ENCODE data around the gene DLG5. TPM values are rescaled to one million over a fixed set of nuclear protein-coding genes. Genes with fewer than 3 reads are reported as not detected.

The DLG5 gene
- total and polyA plus RNA-seq, 2 donors (not counting 1 experiment from before 2014, with no cell fraction given): 0.51 to 0.54 TPM

DNA sequence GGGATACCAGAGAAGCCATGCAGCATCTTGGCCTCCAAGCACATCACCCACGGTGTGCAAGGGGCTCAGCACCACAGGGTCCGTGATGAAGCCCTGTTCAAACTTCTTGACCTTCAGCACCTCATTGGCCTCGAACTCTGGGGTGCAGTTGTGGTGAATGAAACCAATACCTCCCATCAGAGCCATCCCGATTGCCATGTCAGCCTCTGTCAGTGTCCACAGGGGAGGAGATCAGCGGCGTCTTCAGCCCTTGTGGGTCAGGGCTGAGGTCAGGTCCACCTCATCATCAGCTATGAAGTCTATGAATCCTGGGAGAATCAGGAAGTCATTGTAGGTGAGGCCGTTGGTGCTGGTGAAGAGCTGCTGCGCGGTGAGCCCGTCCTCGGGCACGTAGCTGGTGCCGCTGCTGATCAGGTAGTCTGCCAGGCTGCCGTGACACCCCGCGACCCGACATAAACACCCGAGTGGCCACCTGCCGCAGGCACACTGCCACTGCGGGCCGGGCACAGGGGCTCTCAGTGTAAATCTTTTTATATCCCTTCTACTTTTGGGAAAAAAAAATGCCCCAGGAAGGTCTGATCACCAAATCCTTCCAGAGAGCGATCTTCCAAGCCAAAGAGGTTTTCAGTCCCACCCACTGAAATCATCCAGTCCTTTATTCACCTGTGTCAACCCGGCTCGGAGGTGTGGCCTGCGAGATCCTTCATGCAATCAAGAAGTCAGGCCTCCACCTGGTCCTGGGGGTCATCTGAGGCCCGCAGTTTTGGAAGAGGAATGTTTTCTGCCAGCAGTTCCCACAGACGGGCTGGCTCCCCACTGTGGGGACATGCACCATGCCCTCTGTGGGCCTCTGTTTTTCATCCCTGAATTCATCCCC, 144.9 kb downstream of the DLG5 start:
- intact Hi-C loops (cut with micrococcal nuclease): no loop called here
- TF ChIP-seq, protein P1, sequence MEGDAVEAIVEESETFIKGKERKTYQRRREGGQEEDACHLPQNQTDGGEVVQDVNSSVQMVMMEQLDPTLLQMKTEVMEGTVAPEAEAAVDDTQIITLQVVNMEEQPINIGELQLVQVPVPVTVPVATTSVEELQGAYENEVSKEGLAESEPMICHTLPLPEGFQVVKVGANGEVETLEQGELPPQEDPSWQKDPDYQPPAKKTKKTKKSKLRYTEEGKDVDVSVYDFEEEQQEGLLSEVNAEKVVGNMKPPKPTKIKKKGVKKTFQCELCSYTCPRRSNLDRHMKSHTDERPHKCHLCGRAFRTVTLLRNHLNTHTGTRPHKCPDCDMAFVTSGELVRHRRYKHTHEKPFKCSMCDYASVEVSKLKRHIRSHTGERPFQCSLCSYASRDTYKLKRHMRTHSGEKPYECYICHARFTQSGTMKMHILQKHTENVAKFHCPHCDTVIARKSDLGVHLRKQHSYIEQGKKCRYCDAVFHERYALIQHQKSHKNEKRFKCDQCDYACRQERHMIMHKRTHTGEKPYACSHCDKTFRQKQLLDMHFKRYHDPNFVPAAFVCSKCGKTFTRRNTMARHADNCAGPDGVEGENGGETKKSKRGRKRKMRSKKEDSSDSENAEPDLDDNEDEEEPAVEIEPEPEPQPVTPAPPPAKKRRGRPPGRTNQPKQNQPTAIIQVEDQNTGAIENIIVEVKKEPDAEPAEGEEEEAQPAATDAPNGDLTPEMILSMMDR (IDR thresholded peaks at IDR 0.05): no peak
- no peak for TF ChIP-seq EZH2 (IDR thresholded peaks at IDR 0.05; ENCODE audit: borderline replicate concordance, insufficient read depth, low read depth, low read length, poor library complexity, severe bottlenecking)
- no peaks in the 10 kb centered on the region for H3K27me3 ChIP-seq (replicated peaks in 1 of 4; ENCODE audit: control extremely low read depth in 1 of 4, control insufficient read depth in 3 of 4, insufficient read depth in 4 of 4, low read length in 3 of 4)
- no peaks in the 10 kb centered on the region for H3K4me1 Mint-ChIP-seq
- ATAC-seq (ENCODE audit: low read depth) (no peak), DNase-seq (no peak)
- H3K27me3 Mint-ChIP-seq: no peaks in the 10 kb centered on the region
- POLR2A ChIA-PET: no interaction called here
- peaks cover 4% of the 10 kb centered on the region for H3K9me3 Mint-ChIP-seq (ENCODE audit: insufficient read depth)
- no peak overlapping the region for H2AFZ ChIP-seq (ENCODE audit: insufficient read depth, low read depth, low read length, poor library complexity, severe bottlenecking)
- no peaks in the 10 kb centered on the region for H3K36me3 ChIP-seq (replicated peaks in 1 of 2; ENCODE audit: control extremely low read depth in 1 of 2, control insufficient read depth in 1 of 2, extremely low read depth in 1 of 2, insufficient read depth in 2 of 2, low read length in 1 of 2)
- no peaks in the 10 kb centered on the region for H4K20me1 ChIP-seq (ENCODE audit: control insufficient read depth, insufficient read depth, low read length, poor library complexity, severe bottlenecking)
- CTCF ChIA-PET: no interaction called here
- no peak overlapping the region for H3K4me3 ChIP-seq (ENCODE audit: control extremely low read depth in 1 of 5, extremely low read depth in 1 of 5, insufficient read depth in 1 of 5, low read depth in 2 of 5, low read length in 4 of 5)
- 93% methylated on average over 24 of the region's 27 CpGs for WGBS (ENCODE audit: insufficient coverage)
- H3K79me2 ChIP-seq (ENCODE audit: control insufficient read depth, insufficient read depth, low read length): no peaks in the 10 kb centered on the region
- H3K27ac ChIP-seq (ENCODE audit: low read length in 2 of 2): no peak overlapping the region
- peaks cover 0 to 10% (median 3%) of the 10 kb centered on the region in 3 donors for H3K9me3 ChIP-seq (ENCODE audit: control extremely low read depth in 1 of 3, control insufficient read depth in 2 of 3, insufficient read depth in 1 of 3, low read length in 2 of 3)
- no peaks in the 10 kb centered on the region for H3K4me1 ChIP-seq (ENCODE audit: control insufficient read depth in 2 of 2, insufficient read depth in 2 of 2, low read length in 2 of 2)
- H3K4me3 Mint-ChIP-seq: no peak overlapping the region
- H3K27ac Mint-ChIP-seq: no peak overlapping the region
- no peak overlapping the region for H3K4me2 ChIP-seq (replicated peaks; ENCODE audit: low read depth, low read length, poor library complexity, severe bottlenecking)
- H3K9ac ChIP-seq (ENCODE audit: low read length): no peak overlapping the region

DNA sequence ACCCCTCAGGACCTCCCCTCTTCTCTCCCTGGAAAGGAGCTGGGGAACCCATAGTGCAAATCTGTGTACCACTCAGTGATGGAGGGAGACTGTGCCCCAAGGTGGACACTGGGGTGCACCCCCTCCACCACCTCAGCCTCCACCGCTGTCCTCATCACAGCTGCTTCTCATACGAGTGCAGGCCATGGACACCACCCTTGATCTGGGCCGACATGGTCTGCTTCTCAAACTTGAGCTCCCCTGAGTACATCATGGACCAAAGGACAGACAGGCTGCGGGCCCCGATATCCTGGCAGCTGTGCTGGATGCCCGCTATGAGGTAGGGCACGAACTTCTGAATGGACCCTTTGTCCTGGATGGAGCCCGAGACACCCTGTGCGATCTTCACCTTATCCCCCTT, 146.4 kb downstream of the DLG5 start:
- H3K9me3 ChIP-seq (ENCODE audit: control extremely low read depth in 1 of 3, control insufficient read depth in 2 of 3, insufficient read depth in 1 of 3, low read length in 2 of 3): peaks cover 2 to 20% (median 8%) of the 10 kb centered on the region in 3 donors

More for the DNA sequence above, 146.4 kb downstream of the DLG5 start:
- no peak overlapping the region for H3K4me3 Mint-ChIP-seq
- no peaks in the 10 kb centered on the region for H3K27me3 Mint-ChIP-seq
- ATAC-seq (ENCODE audit: low read depth) (no peak), DNase-seq (no peak)
- CTCF ChIA-PET: no interaction called here
- no peaks in the 10 kb centered on the region for H3K36me3 ChIP-seq (replicated peaks in 1 of 2; ENCODE audit: control extremely low read depth in 1 of 2, control insufficient read depth in 1 of 2, extremely low read depth in 1 of 2, insufficient read depth in 2 of 2, low read length in 1 of 2)
- POLR2A ChIA-PET: no interaction called here
- H4K20me1 ChIP-seq (ENCODE audit: control insufficient read depth, insufficient read depth, low read length, poor library complexity, severe bottlenecking): no peaks in the 10 kb centered on the region
- H3K4me2 ChIP-seq (replicated peaks; ENCODE audit: low read depth, low read length, poor library complexity, severe bottlenecking): no peak overlapping the region
- 96% methylated on average over 9 of the region's 9 CpGs for WGBS (ENCODE audit: insufficient coverage)
- no peak overlapping the region for H3K27ac ChIP-seq (ENCODE audit: low read length in 2 of 2)
- no peaks in the 10 kb centered on the region for H3K4me1 ChIP-seq (ENCODE audit: control insufficient read depth in 2 of 2, insufficient read depth in 2 of 2, low read length in 2 of 2)
- H2AFZ ChIP-seq (ENCODE audit: insufficient read depth, low read depth, low read length, poor library complexity, severe bottlenecking): no peak overlapping the region
- intact Hi-C loops (cut with micrococcal nuclease): no loop called here
- no peaks in the 10 kb centered on the region for H3K4me1 Mint-ChIP-seq
- H3K9me3 Mint-ChIP-seq (ENCODE audit: insufficient read depth): peaks cover 10% of the 10 kb centered on the region
- H3K9ac ChIP-seq (ENCODE audit: low read length): no peak overlapping the region
- TF ChIP-seq, protein P1 (IDR thresholded peaks at IDR 0.05): no peak
- TF ChIP-seq EZH2 (IDR thresholded peaks at IDR 0.05; ENCODE audit: borderline replicate concordance, insufficient read depth, low read depth, low read length, poor library complexity, severe bottlenecking): no peak
- no peak overlapping the region for H3K4me3 ChIP-seq (ENCODE audit: control extremely low read depth in 1 of 5, extremely low read depth in 1 of 5, insufficient read depth in 1 of 5, low read depth in 2 of 5, low read length in 4 of 5)
- no peaks in the 10 kb centered on the region for H3K27me3 ChIP-seq (replicated peaks in 1 of 4; ENCODE audit: control extremely low read depth in 1 of 4, control insufficient read depth in 3 of 4, insufficient read depth in 4 of 4, low read length in 3 of 4)
- H3K79me2 ChIP-seq (ENCODE audit: control insufficient read depth, insufficient read depth, low read length): no peaks in the 10 kb centered on the region
- no peak overlapping the region for H3K27ac Mint-ChIP-seq
